ENCODE results near the gene ATAD3A. TPM values are rescaled to one million over a fixed set of nuclear protein-coding genes. Genes with fewer than 3 reads are reported as not detected.

The ATAD3A gene
- total RNA-seq (2011; cell fraction: chromatin; rRNA removed; ENCODE audit: low replicate concordance): 54.7 and 190 TPM in 2 replicates
- total RNA-seq (2011; cell fraction: nucleolus; rRNA removed): 155 and 182 TPM in 2 replicates
- 64.8 and 77.4 TPM in 2 replicates for total RNA-seq (2011; cell fraction: nucleoplasm; rRNA removed)
- total RNA-seq (2014; rRNA removed) (173 and 183 TPM in 2 replicates), total RNA-seq (2014; rRNA removed; fragmentation: Illumina TruSeq; extraction: Trizol) (18.6 and 20.2 TPM in 2 replicates), total RNA-seq (2015; rRNA removed; fragmentation: Illumina TruSeq; extraction: Trizol) (80.1 and 87.1 TPM in 2 replicates), total RNA-seq (2021) (151 and 167 TPM in 2 replicates), polyA plus RNA-seq (2011; rRNA removed) (36.7 and 40.8 TPM in 2 replicates), polyA plus RNA-seq (2014; fragmentation: Illumina TruSeq; extraction: Trizol) (29.2 and 90.5 TPM in 2 replicates), polyA plus RNA-seq (2014; fragmentation: Nextera tagmentation; extraction: Ambion mirVana) (1 to 10 TPM in 1 of 2 experiments, under 1 TPM in 1; 0.10 to 1.0 TPM), polyA plus RNA-seq (2014; rRNA removed) (123 and 131 TPM in 2 replicates), polyA minus RNA-seq (2011; rRNA and poly(A)+ RNA removed) (14.9 and 33.5 TPM in 2 replicates), Bru-seq, nascent RNA (percentile 74 among the genes with signal in this experiment), BruChase-seq, experiment 1, labeled RNA remaining after a 2-hour chase (percentile 74 among the genes with signal in this experiment), BruChase-seq, experiment 2, labeled RNA remaining after a 6-hour chase (percentile 79 among the genes with signal in this experiment)
- 47.1 and 118 TPM in 2 replicates for polyA plus RNA-seq (2011; cell fraction: cytosol; rRNA removed)
- polyA plus RNA-seq (2011; cell fraction: nucleus; rRNA removed): 98.3 and 162 TPM in 2 replicates
- 69.9 and 90.0 TPM in 2 replicates for polyA plus RNA-seq (2012)
- 50.2 and 62.0 TPM in 2 replicates for polyA minus RNA-seq (2011; cell fraction: cytosol; rRNA and poly(A)+ RNA removed)
- polyA minus RNA-seq (2011; cell fraction: nucleus; rRNA and poly(A)+ RNA removed): 28.4 and 31.9 TPM in 2 replicates
- long read RNA-seq, experiment 1, transcript ATAD3A-203 (16 exons, 2,492 nt): major isoform, 921 of 1,402 reads
- long read RNA-seq, experiment 1, partial matches to known transcripts: 320 of 1,402 reads
- long read RNA-seq, experiment 1, other reads (novel, unspliced or antisense): 158 of 1,402 reads
- long read RNA-seq, experiment 2, transcript ATAD3A-203 (16 exons, 2,492 nt): major isoform, 105 of 268 reads
- long read RNA-seq, experiment 2, partial matches to known transcripts: 107 of 268 reads
- long read RNA-seq, experiment 2, other reads (novel, unspliced or antisense): 55 of 268 reads
- long read RNA-seq, experiment 3, transcript ATAD3A-203 (16 exons, 2,492 nt): major isoform, 76 of 99 reads
- long read RNA-seq, experiment 3, partial matches to known transcripts: 8 of 99 reads
- long read RNA-seq, experiment 3, other reads (novel, unspliced or antisense): 15 of 99 reads

DNA sequence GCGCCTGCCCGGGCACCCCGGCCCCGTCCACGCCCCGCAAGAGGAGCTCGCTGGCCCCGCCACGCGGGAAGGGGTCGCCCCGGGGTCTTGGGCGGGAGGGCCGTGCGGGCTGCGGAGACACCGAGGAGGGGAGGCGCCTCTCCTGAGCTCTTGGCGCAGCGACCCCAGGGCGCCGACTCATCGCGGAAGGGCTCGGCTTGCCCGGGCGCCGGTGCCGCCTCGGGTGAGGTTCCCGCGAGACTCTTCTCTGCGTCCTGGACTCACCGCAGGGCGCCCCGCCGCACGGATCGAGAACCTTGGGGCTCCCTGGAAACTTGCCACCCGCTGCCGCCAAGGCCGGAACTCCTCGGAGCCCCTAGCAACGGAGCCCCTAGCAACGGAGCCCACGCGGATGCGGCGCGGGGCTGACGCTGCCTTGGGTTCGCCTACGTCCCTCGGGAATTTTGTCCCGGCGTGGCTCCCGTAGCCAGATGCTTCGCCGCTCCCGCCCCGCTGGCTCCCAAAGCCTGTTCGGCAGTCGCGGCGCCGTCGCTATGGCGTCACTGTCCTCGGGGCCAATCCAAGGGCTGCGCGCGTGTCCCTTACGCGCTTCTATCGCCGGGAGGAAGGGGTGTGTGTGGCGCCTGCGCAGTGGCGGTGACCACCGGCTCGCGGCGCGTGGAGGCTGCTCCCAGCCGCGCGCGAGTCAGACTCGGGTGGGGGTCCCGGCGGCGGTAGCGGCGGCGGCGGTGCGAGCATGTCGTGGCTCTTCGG, at the start of gene ATAD3A:
Gene ATAD3A, plus strand, starts transcription at position 630 of the 753 bp plus-strand sequence. Its CDS starts 107 bp downstream, at position 737.
- Histone ChIP-seq H3K36me3 (ENCODE audit: control insufficient read depth, insufficient read depth, low read length) (peaks cover 24% of the 10 kb centered on the region; the same call in 2 of the 3 replicates), H3K27ac (ENCODE audit: extremely low read depth, low read depth, low read length) (peak within 1 kb of the TSS; percentile 91), H3K27me3 (ENCODE audit: control insufficient read depth in 2 of 2, insufficient read depth in 2 of 2, low read length in 2 of 2) (no peaks in the 10 kb centered on the region), H3K4me3 (peak within 1 kb of the TSS; percentile 93), H3K9me3 (replicated peaks; ENCODE audit: control insufficient read depth, insufficient read depth, low read depth, low read length) (no peaks in the 10 kb centered on the region; the same call in 1 of the 2 replicates), H3K9me1 (ENCODE audit: control insufficient read depth, insufficient read depth, low read length) (no peaks in the 10 kb centered on the region), H4K20me1 (replicated peaks; ENCODE audit: control insufficient read depth, insufficient read depth, low read length) (no peaks in the 10 kb centered on the region), H3K4me2 (ENCODE audit: insufficient read depth, low read length) (peak within 1 kb of the TSS; percentile 95), H3K9ac (ENCODE audit: insufficient read depth in 1 of 2, low read depth in 2 of 2, low read length in 2 of 2) (peak within 1 kb of the TSS; percentile 97 to 100), H2AFZ (ENCODE audit: low read depth, low read length) (peak within 1 kb of the TSS; percentile 98), H3K4me1 (replicated peaks in 1 of 2; ENCODE audit: control insufficient read depth in 2 of 2, insufficient read depth in 2 of 2, low read length in 2 of 2) (peaks cover 0 to 19% of the 10 kb centered on the region in 2 experiments; a peak in 2 of 5 replicates), H3K79me2 (ENCODE audit: control insufficient read depth, insufficient read depth, low read length) (peaks cover 45% of the 10 kb centered on the region)
- DNase-seq (ENCODE audit: extremely low read depth in 1 of 4, low spot score in 3 of 4) (peak; percentile 93 to 100 (median 96)), FAIRE-seq (peak; percentile 96), ATAC-seq (peak; percentile 96)
- intact Hi-C loops (cut with micrococcal nuclease) (loop anchor here (5.0 to 10.0 kb wide), 2 partner anchors 117 to 396 kb away; partner anchors contain the start of gene CCNL2), in situ Hi-C loops (cut with MboI) (no loop called here)
- ChIA-PET CTCF (ENCODE audit: low intra/inter-chr PET ratio) (no interaction called here), POLR2A (interaction anchor here (0.6 to 1.5 kb wide), 8 partner anchors 12 to 137 kb away, joined by 3 to 6 read pairs (median 3); partner anchors contain the start of genes AURKAIP1, CCNL2 and MRPL20)
- under 1% methylated on average over 81 of the region's 99 CpGs for WGBS (ENCODE audit: insufficient coverage, low coverage, missing lambda C conversion rate)
- BruUV-seq (replicated peaks): no TSS peak
- TF ChIP-seq, protein P1, sequence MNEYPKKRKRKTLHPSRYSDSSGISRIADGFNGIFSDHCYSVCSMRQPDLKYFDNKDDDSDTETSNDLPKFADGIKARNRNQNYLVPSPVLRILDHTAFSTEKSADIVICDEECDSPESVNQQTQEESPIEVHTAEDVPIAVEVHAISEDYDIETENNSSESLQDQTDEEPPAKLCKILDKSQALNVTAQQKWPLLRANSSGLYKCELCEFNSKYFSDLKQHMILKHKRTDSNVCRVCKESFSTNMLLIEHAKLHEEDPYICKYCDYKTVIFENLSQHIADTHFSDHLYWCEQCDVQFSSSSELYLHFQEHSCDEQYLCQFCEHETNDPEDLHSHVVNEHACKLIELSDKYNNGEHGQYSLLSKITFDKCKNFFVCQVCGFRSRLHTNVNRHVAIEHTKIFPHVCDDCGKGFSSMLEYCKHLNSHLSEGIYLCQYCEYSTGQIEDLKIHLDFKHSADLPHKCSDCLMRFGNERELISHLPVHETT (CRISPR knock-in tag; conservative IDR thresholded peaks at IDR 0.05 in 1 of 2, IDR thresholded peaks at IDR 0.05 in 1 of 2): peak in 1 of 2 experiments; percentile 98; a peak in 2 of 4 replicates
- TF ChIP-seq SRSF1 (IDR thresholded peaks at IDR 0.05; ENCODE audit: low read depth, low read length) (no peak), POLR3A (IDR thresholded peaks at IDR 0.05; ENCODE audit: borderline replicate concordance, extremely low read depth, insufficient read depth, insufficient read length) (no peak), ZNF121 (CRISPR knock-in tag; conservative IDR thresholded peaks at IDR 0.05) (no peak), ZNF445 (CRISPR knock-in tag; IDR thresholded peaks at IDR 0.05; ENCODE audit: low read depth) (no peak), NFIC (IDR thresholded peaks at IDR 0.05) (peak; percentile 83), GABPB2 (CRISPR knock-in tag; conservative IDR thresholded peaks at IDR 0.05) (no peak)
- TF ChIP-seq, protein P2, sequence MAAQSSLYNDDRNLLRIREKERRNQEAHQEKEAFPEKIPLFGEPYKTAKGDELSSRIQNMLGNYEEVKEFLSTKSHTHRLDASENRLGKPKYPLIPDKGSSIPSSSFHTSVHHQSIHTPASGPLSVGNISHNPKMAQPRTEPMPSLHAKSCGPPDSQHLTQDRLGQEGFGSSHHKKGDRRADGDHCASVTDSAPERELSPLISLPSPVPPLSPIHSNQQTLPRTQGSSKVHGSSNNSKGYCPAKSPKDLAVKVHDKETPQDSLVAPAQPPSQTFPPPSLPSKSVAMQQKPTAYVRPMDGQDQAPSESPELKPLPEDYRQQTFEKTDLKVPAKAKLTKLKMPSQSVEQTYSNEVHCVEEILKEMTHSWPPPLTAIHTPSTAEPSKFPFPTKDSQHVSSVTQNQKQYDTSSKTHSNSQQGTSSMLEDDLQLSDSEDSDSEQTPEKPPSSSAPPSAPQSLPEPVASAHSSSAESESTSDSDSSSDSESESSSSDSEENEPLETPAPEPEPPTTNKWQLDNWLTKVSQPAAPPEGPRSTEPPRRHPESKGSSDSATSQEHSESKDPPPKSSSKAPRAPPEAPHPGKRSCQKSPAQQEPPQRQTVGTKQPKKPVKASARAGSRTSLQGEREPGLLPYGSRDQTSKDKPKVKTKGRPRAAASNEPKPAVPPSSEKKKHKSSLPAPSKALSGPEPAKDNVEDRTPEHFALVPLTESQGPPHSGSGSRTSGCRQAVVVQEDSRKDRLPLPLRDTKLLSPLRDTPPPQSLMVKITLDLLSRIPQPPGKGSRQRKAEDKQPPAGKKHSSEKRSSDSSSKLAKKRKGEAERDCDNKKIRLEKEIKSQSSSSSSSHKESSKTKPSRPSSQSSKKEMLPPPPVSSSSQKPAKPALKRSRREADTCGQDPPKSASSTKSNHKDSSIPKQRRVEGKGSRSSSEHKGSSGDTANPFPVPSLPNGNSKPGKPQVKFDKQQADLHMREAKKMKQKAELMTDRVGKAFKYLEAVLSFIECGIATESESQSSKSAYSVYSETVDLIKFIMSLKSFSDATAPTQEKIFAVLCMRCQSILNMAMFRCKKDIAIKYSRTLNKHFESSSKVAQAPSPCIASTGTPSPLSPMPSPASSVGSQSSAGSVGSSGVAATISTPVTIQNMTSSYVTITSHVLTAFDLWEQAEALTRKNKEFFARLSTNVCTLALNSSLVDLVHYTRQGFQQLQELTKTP (IDR thresholded peaks at IDR 0.05; ENCODE audit: low read depth in 1 of 2, partially characterized antibody in 2 of 2): peak in 1 of 2 experiments; percentile 61

Data from K562 (cell line).